ENCODE measurements around the gene ZFP91.

Gene ZFP91

DNA sequence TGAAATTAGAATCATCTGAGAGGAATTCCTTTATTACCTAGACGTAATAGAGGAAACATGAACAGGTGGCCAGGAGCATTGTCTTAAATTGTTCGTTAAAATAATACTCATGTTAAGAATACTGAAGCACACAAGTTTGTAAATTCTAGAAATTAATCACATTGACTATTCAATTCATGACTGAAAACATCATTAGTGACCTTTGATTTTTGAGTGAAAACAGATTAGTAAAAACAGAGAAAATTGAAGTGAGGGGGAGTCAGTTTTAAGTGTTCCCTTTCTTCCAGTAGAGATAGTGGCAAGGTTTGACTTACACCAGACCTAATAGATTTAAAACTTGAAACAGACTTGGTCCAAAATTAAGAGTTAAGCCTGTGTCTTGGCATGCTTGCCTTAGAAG, 1.4 kb downstream of the ZFP91 start:
- peak overlapping the region; percentile 86 for H3K4me3 ChIP-seq (ENCODE audit: low read length)
- DNase-seq (ENCODE audit: low read depth), result no peak
- TF ChIP-seq, protein P1, sequence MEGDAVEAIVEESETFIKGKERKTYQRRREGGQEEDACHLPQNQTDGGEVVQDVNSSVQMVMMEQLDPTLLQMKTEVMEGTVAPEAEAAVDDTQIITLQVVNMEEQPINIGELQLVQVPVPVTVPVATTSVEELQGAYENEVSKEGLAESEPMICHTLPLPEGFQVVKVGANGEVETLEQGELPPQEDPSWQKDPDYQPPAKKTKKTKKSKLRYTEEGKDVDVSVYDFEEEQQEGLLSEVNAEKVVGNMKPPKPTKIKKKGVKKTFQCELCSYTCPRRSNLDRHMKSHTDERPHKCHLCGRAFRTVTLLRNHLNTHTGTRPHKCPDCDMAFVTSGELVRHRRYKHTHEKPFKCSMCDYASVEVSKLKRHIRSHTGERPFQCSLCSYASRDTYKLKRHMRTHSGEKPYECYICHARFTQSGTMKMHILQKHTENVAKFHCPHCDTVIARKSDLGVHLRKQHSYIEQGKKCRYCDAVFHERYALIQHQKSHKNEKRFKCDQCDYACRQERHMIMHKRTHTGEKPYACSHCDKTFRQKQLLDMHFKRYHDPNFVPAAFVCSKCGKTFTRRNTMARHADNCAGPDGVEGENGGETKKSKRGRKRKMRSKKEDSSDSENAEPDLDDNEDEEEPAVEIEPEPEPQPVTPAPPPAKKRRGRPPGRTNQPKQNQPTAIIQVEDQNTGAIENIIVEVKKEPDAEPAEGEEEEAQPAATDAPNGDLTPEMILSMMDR (conservative IDR thresholded peaks at IDR 0.05; ENCODE audit: low read length), result no peak

DNA sequence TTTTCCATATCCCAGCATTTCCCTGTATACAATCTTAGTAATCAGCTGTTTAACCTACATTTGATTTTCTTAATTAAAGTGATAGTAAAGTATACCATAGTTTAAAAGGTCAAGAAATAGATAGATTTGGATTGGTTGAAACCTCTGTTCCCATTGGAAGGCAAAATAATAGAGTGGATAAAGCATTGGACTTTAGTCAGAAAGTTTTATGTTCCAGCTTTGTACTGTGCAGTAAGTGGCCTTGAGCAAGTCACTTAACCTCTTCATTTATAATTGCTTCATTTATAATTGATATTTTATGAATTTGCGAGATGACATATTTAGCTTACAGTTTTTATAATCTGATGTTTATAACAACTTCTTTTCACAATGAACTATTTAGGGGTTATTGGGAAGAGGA, 3.6 kb downstream of the ZFP91 start:
- DNase-seq (ENCODE audit: low read depth), result no peak
- TF ChIP-seq, protein P1 (conservative IDR thresholded peaks at IDR 0.05; ENCODE audit: low read length), result no peak
- no peak overlapping the region for H3K4me3 ChIP-seq (ENCODE audit: low read length)

DNA sequence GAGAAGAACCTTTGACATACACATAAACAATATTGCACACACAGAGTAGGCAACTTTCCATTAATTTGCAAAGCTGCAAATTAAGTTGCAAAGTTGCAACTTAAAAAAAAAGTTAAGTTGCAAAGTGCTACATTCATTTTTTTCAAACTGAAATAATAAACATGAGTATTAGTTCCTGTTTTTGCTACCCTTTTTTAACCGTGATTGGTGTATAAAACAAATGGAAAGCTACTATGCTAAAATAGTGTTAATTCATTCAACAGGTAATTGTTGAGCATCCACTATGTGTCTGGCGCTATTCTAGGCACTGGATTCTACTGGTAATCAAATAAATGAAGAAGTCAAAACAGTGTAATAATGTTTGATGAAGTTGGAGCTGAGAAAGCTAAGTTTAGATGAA, 8.1 kb downstream of the ZFP91 start:
- no peak overlapping the region for H3K4me3 ChIP-seq (ENCODE audit: low read length)
- TF ChIP-seq, protein P1 (conservative IDR thresholded peaks at IDR 0.05; ENCODE audit: low read length), result no peak
- DNase-seq (ENCODE audit: low read depth), result no peak

DNA sequence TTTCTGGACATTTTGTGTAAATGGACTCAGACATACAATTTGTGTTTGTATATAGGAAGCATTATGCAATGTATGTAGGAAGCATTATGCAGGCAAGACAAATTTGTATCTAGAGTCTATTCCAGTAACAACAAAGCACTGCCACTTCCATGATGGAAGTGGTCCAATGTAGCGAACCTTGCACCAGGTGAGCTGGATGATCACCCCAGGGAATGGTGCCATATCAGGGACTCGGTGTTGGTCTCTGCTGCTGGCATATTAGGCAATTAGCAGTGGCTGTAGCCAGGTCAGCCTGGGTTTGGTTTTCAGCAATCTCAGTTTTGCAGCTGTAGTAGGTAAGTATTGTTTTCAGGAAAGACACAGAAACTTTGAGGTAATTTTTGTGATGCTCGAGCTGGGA, 12.8 kb downstream of the ZFP91 start:
- TF ChIP-seq, protein P1 (conservative IDR thresholded peaks at IDR 0.05; ENCODE audit: low read length), result no peak
- no peak for DNase-seq (ENCODE audit: low read depth)
- no peak overlapping the region for H3K4me3 ChIP-seq (ENCODE audit: low read length)

DNA sequence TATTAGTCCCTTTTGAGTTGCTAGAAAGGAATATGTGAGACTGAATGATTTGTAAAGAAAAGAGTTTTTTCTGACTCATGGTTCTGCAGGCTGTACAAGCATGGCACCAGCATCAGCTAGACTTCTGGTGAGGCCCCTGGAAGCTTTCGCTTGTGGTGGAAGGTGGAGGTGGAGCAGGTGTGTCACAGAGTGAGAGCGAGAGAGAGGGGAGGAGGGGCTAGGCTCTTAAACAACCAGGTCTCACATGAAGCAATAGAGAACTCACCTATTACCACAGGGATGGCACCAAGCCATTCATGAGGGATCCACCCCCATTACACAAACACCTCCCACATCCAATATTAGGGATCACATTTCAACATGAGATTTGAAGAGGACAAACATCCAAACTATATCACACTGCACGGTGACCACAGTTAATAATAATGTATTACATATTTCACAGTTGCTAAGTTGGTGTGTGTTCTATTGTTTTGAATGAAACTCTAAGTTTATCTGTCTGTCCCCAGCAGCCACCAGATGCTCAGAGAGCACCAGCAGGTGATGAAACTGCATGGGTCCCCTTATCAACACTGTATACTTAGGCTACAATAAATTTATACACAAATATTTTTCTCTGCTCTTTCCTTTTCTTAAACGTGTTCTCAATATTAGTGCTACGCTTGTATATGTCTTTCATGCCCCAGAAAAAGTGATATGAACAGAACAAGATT, 14.1 kb downstream of the ZFP91 start:
- no peak overlapping the region for H3K4me3 ChIP-seq (ENCODE audit: low read length)
- TF ChIP-seq, protein P1 (conservative IDR thresholded peaks at IDR 0.05; ENCODE audit: low read length), result no peak
- DNase-seq (ENCODE audit: low read depth), result no peak

DNA sequence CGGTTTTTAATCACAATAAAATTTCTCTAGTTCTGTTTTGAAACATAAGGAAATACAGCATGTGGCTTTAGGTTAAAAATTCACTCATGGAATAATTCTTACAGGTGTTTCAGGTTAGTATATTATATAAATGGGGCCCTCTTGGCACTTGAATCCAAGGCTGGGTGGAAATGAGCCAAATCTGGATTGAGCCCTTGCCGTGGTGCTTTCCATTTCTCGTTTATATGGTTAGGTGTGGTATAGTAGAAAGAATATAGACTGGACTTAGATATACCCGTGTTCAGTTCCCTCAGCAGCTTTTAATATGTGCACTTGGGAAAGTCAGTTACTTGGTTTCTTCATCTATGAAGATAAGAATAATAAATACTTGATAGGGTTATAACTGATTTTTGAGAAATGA, 16.0 kb downstream of the ZFP91 start:
- no peak for DNase-seq (ENCODE audit: low read depth)
- no peak overlapping the region for H3K4me3 ChIP-seq (ENCODE audit: low read length)
- TF ChIP-seq, protein P1 (conservative IDR thresholded peaks at IDR 0.05; ENCODE audit: low read length), result no peak

DNA sequence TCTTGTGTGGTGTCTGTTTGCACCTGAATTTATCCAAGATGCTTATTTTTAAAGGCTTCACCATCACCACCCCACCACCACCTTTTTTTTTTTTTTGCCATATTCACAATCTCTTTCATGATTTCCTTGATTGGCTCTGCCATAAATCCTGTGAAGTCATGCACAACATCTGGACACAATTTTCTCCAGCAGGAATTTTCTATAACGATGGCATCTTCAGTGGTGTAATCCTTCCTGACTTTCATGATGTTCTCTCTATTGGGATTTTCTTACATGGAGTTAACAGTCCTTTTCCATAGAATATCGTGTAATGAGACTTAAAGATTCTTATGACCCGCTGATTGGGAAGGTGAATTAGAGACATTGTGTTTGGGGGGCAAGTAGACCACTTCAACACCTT, 17.8 kb downstream of the ZFP91 start:
- TF ChIP-seq, protein P1 (conservative IDR thresholded peaks at IDR 0.05; ENCODE audit: low read length), result no peak
- DNase-seq (ENCODE audit: low read depth), result peak; percentile 42

More for the DNA sequence above, 17.8 kb downstream of the ZFP91 start:
- H3K4me3 ChIP-seq (ENCODE audit: low read length), result no peak overlapping the region
